ENCODE data around the gene HSD17B14.

Gene HSD17B14

DNA sequence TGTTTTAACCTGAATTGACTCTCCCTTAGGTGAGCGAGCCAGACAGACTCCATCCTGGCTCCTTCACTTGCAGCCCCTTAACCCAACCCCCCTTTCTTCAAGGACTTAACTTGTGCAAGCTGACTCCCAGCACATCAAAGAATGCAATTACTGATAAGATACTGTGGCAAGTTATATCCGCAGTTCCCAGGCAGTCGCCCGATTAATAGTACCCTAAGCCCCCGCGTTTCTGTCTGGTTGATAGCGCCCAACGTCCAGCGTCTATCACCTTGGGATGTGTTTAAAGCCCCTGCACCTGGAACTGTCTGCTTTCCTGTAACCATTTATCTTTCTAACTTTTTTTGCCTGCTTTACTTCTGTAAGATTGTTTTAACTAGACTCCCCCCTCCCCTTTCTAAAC is 6.2 kb downstream of the HSD17B14 start:
- no peak for DNase-seq (ENCODE audit: low read depth, low spot score)

DNA sequence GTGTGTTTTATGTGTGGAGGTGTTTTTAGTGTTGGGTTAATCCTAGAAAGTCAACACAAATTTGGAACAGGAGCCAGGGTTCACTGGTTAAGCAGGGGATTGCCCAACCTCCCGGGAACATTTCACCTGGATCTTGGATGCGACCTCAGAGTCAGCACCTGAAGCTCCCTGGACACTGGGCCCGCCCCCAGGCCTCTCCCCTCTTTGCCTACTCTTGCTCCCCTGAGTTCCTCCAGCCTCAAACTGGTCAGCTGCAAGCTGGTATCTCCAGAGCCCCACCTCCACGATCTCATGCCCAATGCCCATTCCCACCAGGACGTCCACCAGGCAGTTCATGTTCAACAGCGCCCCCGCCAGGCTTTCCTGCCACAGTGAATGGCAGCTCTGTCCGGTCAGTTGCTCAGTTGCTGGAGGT is 9.7 kb downstream of the HSD17B14 start:
- DNase-seq (ENCODE audit: low read depth, low spot score) = no peak

DNA sequence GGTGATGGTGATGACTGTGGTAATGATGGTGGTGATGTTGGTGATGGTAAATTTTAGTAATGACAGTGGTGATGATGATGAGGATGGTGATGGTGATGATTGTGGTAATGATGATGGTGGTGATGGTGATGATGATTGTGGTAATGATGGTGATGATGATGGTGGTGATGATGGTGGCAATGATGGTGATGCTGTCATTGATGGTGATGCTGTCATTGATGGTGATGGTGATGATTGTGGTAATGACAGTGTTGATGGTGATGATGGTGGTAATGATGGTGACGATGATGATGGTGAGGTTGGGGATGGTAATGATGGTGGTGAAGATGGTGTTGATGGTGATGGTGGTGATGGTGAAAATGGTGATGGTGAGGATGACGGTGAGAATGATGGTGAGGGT is 13.8 kb downstream of the HSD17B14 start:
- no peak for DNase-seq (ENCODE audit: low read depth, low spot score)

DNA sequence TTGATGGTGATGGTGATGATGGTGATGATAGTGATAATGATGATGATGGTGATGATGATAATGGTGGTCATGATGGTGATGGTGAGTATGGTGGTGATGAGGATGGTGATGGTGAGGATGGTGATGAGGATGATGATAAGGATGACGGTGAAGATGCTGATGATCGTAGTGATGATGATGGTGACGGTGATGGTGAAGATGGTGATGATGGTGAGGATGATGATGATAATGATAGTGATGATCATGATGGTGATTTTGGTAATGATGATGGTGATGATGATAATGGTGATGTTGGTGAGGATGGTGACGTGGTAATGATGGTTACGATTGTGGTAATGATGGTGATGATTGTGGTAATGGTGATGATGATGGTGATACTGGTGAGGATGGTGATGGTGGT is 14.7 kb downstream of the HSD17B14 start:
- DNase-seq (ENCODE audit: low read depth, low spot score) = no peak

DNA sequence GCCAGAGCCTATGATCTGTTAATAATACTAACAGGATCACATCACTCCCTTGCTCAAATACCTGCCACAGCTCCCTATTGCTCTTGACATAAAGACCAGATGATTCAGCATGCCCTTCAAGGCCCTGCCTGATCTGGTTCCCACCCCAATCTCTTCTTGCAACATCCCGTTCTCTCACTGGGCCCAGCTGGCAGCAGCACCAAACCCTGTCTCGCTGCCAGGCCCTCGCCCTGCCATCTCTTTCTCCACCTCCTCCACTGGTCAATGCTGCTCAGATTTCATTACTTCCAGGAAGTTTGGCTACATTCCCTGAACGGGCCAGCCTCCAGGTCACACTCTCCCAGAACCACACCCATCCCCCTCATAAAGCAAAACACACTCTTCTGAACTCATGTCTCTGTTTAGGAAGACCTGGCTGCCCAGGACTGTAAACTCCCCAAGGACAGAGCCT is 16.9 kb downstream of the HSD17B14 start:
- no peak for DNase-seq (ENCODE audit: low read depth, low spot score)

DNA sequence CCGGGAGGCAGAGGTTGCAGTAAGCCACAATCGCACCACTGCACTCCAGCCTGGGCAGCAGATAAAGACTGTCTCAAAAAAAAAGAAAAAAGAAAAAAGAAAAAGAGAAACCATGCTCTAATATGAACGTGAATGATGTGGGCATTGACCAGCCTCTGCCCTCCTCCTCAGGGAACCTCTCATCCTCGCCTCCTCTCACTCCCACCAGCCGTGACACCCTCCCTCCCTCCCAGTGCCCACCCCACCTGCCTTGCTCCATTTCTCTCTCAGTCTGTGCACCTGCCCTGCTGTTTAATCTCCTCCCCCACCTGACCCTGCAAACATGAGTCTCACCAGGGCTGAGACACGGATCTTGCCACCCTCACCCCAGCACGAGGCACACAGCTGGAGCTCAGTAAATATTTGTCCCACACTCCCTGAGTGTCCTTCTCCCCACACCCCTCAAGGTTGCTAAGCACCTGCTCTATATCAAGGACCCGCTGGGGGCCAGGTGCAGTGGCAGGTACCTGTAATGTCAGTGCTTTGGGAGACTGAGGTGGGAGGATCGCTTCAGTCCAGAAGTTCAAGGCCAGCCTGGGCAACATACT is 18.0 kb downstream of the HSD17B14 start:
- no peak for DNase-seq (ENCODE audit: low read depth, low spot score)

DNA sequence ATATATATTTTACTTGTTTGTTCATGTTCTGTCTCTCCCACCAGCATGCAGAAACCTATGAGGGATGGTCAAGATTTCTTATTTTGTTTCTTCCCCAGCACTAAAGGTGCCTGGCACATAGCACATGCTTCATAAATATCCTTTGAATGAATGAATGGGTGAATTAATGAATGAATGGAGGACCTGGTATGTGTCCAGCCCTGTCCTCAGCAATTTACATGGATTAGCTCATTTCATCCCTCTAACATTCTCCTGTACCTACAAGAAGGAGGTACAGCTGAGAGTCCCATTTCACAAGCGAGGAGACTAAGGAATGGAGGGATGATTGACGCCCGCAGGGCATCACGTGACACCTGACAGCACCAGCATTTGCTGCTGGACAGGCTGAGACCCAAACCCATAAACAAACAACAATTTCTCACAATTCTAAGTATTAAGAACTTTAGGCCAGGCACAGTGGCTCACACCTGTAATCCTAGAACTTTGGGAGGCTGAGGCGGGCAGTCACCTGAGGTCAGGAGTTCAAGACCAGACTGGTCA is 18.6 kb downstream of the HSD17B14 start:
- no peak for DNase-seq (ENCODE audit: low read depth, low spot score)

DNA sequence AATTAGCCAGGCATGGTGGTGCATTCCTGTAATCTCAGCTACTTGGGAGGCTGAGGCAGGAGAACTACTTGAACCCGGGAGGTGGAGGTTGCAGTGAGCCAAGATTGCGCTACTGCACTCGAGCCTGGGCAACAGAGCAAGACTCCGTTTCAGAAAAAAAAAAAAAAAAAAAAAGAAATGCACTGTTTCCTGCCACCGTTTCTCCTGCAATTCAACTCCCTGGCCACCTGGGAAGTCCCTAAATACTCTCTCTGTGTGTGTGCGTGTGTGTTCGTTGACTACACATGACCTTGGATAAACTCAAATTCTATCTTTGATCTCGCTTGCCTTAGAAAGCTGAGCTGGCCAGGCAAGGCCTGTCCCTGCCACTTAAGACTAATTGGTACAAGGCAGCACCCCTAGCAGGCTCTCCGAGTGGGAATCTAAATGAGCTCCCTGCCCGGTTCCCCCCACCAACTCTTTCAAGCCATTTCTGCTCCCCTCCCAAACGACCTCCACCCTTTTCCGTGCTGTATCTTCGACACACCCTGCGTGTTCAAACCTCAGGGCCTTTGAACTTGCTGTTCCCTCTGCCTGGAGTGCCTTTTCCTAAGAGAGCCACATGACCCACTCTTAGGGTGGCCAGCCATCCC is 20.3 kb downstream of the HSD17B14 start:
- no peak for DNase-seq (ENCODE audit: low read depth, low spot score)

DNA sequence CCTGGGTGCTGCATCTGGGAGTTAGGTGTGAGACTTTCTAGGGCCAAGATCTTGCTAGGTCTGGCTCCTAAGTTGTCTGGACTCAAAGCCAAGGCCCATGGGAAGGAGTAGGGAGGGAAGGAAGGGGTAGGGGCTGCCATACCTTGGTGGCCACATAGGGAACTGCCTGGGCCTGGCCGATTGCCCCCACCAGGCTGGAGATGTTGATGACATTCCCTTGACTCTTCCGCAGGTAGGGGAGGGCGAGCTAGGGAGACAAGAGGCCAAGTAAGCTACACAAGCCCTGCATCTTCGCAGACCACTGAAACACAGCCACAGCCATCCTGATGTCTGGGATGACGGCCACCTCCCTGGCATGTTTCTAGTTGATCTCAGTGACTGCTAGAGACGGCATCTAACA is 21.4 kb downstream of the HSD17B14 start:
- DNase-seq (ENCODE audit: low read depth, low spot score) = no peak

DNA sequence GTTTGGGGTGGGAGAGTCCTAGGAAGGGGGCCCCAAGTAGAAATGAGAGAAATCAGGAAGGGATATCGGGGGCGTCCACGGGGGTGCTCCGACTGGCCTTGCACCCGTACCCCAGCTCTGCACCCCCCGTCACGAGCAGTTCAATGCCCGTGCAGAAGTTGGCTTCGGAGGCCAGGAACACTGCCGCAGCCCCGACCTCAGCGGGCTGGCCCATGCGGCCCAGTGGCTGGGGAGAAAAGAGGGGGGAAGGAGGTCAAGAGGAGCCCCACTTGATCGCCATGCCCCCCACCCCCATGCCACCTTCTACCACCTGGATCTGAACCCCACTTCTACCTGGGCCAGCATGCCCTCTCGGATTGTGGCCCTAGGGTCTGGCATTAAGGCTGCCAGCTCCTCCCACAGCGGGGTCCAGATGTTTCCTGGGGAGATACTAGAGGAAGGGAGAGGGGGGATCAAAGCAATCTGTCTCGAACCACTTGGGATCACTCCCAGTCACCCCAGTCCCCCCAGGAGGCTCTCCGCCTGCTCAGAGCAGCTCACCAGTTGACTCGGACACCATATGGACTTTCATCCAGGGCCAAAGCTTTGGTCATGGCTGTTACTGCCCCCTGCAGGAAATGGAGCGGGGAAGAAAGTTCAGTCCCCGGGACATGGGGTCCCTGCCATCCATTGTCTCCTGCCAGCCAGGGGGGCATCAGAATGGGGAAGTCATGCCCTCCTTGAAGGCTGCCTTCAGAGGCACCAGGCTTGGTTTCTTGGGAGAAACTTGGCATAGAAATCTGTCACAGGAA is 23.0 kb downstream of the HSD17B14 start:
- no peak for DNase-seq (ENCODE audit: low read depth, low spot score)

DNA sequence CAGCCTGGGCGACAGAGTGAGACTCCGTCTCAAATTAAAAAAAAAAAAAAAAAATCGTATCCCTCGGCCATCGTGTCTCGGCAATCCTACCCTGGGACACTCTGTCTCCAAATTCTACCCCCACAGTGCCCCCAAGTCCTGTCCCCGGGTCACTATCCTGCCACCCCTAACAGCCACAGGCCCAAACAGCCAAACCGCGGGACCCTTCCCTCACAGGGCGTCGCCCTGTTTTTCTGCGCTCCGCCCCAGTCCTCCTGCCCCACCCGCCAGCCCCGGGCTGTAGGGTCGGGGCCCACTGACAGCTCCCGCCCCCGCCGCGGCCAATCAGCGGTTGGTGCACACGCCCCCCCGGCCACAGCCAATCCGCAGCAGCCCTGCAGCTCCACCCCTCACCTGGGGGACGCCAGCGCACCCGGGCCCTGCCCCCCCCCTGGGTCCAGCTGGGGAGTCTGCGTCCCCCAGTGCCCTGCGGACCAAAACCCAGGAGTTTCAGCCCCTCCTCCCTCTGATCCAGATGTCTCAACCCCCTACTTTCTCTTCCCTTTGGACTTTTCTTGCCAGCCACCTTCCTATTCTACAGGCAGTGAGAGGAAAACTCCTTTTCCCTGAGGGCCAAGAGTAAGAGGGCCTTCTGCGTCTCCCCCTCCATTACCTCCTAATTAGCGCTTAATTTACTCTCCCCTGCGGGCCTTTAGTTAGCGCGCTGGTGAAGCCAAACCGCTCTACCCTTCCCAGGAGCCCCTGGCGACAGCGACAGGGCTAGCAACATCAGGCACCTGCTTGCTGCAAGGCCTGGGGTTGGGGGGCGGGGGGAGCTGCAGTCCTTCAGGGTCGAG is 24.0 kb downstream of the HSD17B14 start:
- peak; percentile 17 for DNase-seq (ENCODE audit: low read depth, low spot score)

DNA sequence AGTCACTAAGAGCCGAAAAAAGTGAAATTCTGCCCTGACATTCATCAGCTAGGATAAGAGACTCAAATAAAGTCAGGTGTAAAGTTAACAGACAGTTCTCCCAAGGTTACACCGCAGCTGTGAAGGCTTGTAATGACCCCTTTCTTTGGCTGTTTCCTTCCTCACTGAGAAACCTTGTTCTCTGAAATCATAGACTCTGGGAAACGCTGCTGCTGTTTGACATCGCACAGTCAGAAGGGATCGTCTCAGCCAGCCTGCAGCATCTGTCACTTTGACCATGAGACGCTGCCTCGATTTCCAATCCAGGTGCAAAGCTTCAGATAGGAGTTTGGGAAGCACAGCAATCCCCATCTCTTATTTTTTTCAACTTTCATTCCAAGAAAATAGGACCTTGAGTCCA is 26.1 kb downstream of the HSD17B14 start:
- DNase-seq (ENCODE audit: low read depth, low spot score) = no peak

DNA sequence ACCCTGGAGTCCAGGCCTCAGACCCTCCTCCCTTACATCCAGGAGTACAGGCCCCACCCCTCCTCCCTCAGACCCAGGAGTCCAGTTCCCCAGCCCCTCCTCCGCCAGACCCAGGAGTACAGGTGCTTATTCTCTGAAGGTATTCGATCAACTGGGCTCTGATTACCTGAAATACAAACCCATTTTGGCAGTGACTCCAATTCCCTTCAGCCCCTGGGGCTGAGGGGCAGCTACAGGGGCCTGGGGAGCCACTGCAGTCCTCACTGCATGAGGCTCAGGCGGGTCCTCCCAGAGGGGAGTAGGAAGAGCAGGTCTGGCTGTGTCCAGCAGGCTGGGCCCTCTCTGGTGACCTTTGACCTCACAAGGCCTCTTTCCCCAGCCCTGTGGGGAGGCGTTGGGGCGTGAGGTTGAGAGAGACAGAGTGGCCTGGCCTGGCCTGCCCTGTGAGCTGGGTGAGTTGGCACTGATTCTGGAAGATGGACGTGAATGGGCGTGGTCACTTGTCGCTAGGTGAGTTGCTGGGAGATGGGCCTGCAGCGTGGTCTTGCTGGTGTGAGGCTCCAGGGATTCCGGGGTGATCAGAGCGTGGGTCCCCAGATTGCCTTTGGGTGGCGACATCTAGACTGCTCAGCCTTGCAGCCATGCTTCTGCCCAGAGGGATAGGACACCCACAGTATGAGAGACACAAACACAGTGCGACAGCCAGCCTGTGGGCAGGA is 28.5 kb downstream of the HSD17B14 start:
- DNase-seq (ENCODE audit: low read depth, low spot score) = no peak

DNA sequence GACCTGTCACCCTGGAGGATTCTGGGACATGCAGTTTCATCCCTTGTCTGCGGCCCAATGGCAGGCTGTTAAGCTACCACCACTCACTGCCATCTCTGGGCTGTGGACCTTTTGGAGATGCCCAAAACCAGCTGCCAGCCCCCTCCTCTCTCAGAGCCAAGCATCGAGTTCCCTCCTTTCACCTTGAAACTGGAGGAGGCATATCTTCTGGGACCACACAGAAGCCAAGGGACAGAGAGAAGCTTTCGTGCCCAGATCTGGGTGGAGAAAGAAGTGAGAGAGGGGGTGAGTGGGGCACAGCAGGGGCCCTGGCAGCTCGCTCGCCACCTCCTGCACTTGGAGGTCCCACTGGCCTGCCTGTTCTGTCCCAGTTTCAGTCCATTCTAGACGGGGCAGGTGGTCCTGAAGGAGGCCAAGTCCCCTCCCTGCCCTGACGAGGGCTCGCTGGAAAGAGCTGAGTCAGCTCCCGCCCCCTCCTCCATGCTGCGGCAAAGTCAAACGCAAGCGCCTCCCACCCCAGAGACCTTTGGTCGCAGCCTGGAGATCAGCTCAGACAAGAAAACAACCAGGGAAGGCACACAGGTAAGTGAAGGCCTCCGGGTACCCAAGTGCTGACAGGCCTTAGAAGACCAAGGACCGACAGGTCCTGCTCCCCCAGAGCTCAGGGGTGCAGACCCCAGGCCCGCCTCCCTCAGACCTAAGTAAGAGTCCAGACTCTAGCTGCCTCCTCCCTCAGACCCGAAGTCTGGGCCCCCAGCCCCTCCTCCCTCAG is 29.3 kb downstream of the HSD17B14 start:
- DNase-seq (ENCODE audit: low read depth, low spot score) = no peak

DNA sequence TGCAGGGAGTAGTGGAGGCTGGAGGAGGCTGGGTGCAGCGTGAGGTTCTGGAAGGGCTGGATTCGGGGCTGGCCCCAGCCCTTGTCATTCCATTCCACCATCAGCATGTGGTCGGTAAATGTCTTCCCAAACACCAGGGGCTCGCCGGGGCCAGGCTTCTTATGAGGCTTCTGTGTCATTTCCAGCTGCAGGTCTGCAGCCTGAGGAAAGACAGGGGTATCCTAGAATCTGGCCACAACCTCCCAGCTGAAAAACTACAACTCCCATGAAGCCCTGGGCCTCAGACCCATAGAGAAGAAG is 29.8 kb downstream of the HSD17B14 start:
- no peak for DNase-seq (ENCODE audit: low read depth, low spot score)

DNA sequence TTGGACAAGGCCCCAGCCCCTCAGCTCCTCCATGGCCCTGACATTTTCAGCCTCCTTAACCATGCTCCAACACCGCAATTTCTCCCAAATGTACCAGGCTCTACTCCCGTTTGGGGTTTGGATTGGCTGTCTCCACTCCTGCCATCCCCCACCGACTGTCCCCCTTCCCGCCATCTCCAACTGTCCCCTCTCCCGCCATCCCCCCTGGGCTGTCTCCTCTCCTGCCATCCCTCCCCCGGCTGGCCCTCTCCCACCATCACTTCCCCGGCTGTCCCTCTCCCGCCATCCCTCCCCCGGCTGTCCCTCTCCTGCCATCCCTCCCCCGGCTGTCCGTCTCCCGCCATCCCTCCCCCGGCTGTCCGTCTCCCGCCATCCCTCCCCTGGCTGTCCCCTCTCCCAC is 30.8 kb downstream of the HSD17B14 start:
- DNase-seq (ENCODE audit: low read depth, low spot score) = no peak

DNA sequence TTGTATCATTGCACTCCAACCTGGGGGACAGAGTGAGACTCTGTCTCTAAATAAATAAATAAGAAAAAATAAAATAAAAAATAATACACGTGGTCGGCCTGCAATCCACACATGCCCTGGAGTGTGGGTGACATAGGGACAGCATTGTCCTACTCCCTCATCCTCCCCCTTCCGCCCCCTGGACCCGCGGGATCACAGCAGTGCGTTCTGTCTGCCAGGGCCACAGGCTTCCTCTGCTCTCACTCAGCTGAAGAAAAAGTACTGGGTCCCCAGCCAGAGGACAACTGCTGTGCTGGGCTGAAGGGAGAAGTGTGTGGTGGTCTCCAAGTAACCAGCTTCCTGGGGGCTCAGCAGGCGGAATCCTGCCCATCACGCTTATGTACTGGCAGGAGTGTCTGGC is 31.8 kb downstream of the HSD17B14 start:
- no peak for DNase-seq (ENCODE audit: low read depth, low spot score)

DNA sequence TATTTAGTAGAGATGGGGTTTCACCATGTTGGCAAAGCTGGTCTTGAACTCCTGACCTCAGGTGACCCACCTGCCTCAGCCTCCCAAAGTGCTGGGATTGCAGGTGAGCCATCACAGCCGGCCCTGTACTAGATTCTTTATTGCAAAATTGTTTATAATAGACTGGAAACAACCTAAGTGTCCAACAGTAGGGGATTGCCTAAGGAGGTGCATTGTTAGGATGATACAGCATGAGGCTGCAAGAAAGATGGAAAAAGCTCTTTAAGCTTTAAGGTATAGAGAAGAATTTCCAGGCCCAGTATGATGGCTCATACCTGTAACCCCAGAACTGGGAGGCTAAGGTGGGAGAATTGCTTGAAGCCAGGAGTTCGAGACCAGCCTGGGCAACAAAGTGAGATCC is 33.7 kb downstream of the HSD17B14 start:
- DNase-seq (ENCODE audit: low read depth, low spot score) = no peak

DNA sequence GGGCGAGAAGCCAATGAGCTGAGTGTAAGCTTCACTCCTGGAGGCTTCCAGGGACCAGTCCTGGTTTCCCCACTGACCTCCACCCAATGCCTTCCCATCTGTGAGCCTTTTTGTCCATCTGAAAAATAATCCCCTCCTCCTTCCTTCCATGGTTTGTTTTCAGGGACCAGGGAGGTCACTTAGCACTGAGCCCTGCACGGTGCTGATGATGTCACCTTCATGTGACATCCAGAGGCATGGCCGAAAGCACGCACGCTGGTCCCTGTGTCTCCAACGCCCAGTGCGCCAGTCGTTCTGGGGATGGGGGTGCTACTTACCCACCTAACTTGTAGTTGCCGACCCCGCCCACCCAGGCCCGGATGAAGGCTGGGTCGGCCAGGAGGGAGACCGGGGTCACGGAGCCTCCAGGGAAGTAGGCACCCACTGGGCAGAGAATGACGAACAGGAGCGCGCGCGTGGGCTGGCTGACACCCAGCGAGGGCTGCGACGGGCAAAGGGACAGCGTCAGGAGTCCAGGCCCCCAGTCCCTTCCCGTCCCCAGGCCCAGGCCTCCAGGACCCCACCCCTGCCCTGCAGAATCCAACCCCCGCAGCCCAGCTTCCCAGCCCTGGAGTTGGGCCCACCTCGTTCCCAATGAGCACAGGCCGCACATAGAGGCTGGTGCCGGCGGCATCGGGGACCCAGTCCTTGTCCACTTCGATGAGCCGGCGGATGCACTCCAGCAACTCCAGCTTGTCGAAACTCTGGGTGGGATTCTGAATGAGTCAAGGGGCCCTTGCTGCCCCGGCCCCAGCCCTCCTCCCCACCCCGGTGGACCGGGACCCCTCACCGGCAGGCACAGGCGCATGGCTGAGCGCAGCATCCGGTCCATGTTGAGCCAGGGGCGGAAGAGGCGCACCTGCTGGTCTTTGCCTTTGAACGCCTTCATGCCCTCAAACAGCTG is 36.7 kb downstream of the HSD17B14 start:
- no peak for DNase-seq (ENCODE audit: low read depth, low spot score)
